ENCODE data around the gene FXYD1.
A peak's percentile ranks its signal among the peaks of the same experiment; 100 is the strongest.

FXYD1 gene

GRCh38 chr19:35108730-35109129, 29.9 kb upstream of the FXYD1 start:
- no peak for DNase-seq

GRCh38 chr19:35109395-35110112, 29.1 kb upstream of the FXYD1 start:
- DNase-seq: no peak

- DNase-seq: no peak
These were observed 27.6 kb upstream of the FXYD1 start for GRCh38 chr19:35110974-35111373.

GRCh38 chr19:35112995-35113688, 25.5 kb upstream of the FXYD1 start:
- no peak for DNase-seq

GRCh38 chr19:35114353-35115176, 24.1 kb upstream of the FXYD1 start:
- DNase-seq: peak; percentile 85

- no peak for DNase-seq
These were observed 23.3 kb upstream of the FXYD1 start, which contains the start of gene FXYD3 for GRCh38 chr19:35115177-35115951. TSS of gene FXYD3 (plus strand) at chr19:35115823. CDS start at chr19:35119377, 3,554 bp downstream.

- DNase-seq: no peak
These were observed 22.4 kb upstream of the FXYD1 start for GRCh38 chr19:35116072-35116801.

GRCh38 chr19:35117116-35117515, 21.5 kb upstream of the FXYD1 start:
- DNase-seq: peak; percentile 52

- no peak for DNase-seq
These were observed 20.8 kb upstream of the FXYD1 start for GRCh38 chr19:35117799-35118198.

GRCh38 chr19:35118268-35119020, 20.2 kb upstream of the FXYD1 start:
- no peak for DNase-seq

GRCh38 chr19:35119091-35119490, 19.5 kb upstream of the FXYD1 start:
- DNase-seq: no peak

- no peak for DNase-seq
These were observed 19.0 kb upstream of the FXYD1 start for GRCh38 chr19:35119578-35120155.

- DNase-seq: peak; percentile 47
These were observed 18.1 kb upstream of the FXYD1 start for GRCh38 chr19:35120492-35120891.

- DNase-seq: no peak
These were observed 17.7 kb upstream of the FXYD1 start for GRCh38 chr19:35120898-35121297.

- no peak for DNase-seq
These were observed 15.7 kb upstream of the FXYD1 start for GRCh38 chr19:35122687-35123551.

- no peak for DNase-seq
These were observed 15.1 kb upstream of the FXYD1 start for GRCh38 chr19:35123573-35123972.

- peak; percentile 100 for DNase-seq
These were observed 14.2 kb upstream of the FXYD1 start for GRCh38 chr19:35124098-35125060.

- no peak for DNase-seq
These were observed 13.3 kb upstream of the FXYD1 start for GRCh38 chr19:35125270-35125717.

All from NCI-H2227 treated with DMSO at 0.1 percent for 48 hours (cell line).